ENCODE data around the gene SVOPL. TPM values are rescaled to one million over a fixed set of nuclear protein-coding genes. Genes with fewer than 3 reads are reported as not detected.

Gene SVOPL
- total RNA-seq, 1 donor from 2014 or later, result 0.09 TPM

DNA sequence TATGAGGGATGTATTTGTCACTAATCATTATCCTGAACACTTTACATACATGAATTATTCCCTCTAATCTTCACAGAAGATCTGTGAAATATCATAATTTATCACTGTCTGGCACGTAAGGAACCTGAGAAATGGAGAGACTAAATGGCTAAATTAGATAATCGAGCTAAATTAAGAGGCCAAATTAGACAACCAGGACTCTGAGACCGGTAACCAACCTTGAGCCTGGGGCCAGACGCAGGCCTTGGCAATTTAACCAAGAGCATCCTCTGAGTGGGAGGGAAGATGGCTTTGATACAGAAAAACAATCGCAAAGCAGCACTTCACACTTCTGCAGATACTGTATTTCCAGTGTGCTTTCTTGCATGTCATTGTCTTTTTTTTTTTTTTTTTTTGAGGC lies 21.4 kb downstream of the SVOPL start:
- no peaks in the 10 kb centered on the region for H4K20me1 ChIP-seq (ENCODE audit: low read depth)
- H3K9ac ChIP-seq, result no peak overlapping the region
- H2AFZ ChIP-seq (replicated peaks), result no peak overlapping the region
- H3F3A ChIP-seq (ENCODE audit: low read depth), result peaks cover 4% of the 10 kb centered on the region
- H3K4me2 ChIP-seq, result no peak overlapping the region
- H3K27me3 ChIP-seq, result no peaks in the 10 kb centered on the region
- H3K4me3 ChIP-seq, result no peak overlapping the region
- Mint-ChIP-seq H3K9me3 (no peaks in the 10 kb centered on the region), H3K27ac (no peak overlapping the region), H3K4me1 (no peaks in the 10 kb centered on the region), H3K36me3 (no peaks in the 10 kb centered on the region), H3K4me3 (no peak overlapping the region), H3K27me3 (ENCODE audit: insufficient read depth, low read depth) (no peaks in the 10 kb centered on the region)
- no peak overlapping the region for H3K27ac ChIP-seq
- no peak for DNase-seq (ENCODE audit: low spot score)
- no peaks in the 10 kb centered on the region for H3K79me2 ChIP-seq (ENCODE audit: low read depth)
- no peak for TF ChIP-seq EZH2phosphoT487 (IDR thresholded peaks at IDR 0.05)
- no peak for TF ChIP-seq EZH2 (IDR thresholded peaks at IDR 0.05)
- TF ChIP-seq, protein P1, sequence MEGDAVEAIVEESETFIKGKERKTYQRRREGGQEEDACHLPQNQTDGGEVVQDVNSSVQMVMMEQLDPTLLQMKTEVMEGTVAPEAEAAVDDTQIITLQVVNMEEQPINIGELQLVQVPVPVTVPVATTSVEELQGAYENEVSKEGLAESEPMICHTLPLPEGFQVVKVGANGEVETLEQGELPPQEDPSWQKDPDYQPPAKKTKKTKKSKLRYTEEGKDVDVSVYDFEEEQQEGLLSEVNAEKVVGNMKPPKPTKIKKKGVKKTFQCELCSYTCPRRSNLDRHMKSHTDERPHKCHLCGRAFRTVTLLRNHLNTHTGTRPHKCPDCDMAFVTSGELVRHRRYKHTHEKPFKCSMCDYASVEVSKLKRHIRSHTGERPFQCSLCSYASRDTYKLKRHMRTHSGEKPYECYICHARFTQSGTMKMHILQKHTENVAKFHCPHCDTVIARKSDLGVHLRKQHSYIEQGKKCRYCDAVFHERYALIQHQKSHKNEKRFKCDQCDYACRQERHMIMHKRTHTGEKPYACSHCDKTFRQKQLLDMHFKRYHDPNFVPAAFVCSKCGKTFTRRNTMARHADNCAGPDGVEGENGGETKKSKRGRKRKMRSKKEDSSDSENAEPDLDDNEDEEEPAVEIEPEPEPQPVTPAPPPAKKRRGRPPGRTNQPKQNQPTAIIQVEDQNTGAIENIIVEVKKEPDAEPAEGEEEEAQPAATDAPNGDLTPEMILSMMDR (IDR thresholded peaks at IDR 0.05), result no peak
- H3K9me3 ChIP-seq (ENCODE audit: low read depth), result no peaks in the 10 kb centered on the region
- H3K4me1 ChIP-seq, result peaks cover 5% of the 10 kb centered on the region
- no peaks in the 10 kb centered on the region for H3K36me3 ChIP-seq

GRCh38 chr7:138670594-138670993 lies 30.6 kb downstream of the SVOPL start:
- Histone ChIP-seq H3K4me1 (no peaks in the 10 kb centered on the region), H3F3A (ENCODE audit: low read depth) (peaks cover 3% of the 10 kb centered on the region), H3K9ac (no peak overlapping the region), H3K36me3 (no peaks in the 10 kb centered on the region), H3K9me3 (ENCODE audit: low read depth) (no peaks in the 10 kb centered on the region), H3K79me2 (ENCODE audit: low read depth) (no peaks in the 10 kb centered on the region), H3K27me3 (no peaks in the 10 kb centered on the region), H3K4me3 (no peak overlapping the region), H3K27ac (no peak overlapping the region), H2AFZ (replicated peaks) (no peak overlapping the region), H4K20me1 (ENCODE audit: low read depth) (no peaks in the 10 kb centered on the region), H3K4me2 (no peak overlapping the region)
- TF ChIP-seq EZH2phosphoT487 (IDR thresholded peaks at IDR 0.05) (no peak), EZH2 (IDR thresholded peaks at IDR 0.05) (no peak)
- TF ChIP-seq, protein P1 (IDR thresholded peaks at IDR 0.05), result no peak
- H3K27me3 Mint-ChIP-seq (ENCODE audit: insufficient read depth, low read depth), result no peaks in the 10 kb centered on the region
- no peaks in the 10 kb centered on the region for H3K36me3 Mint-ChIP-seq
- no peak overlapping the region for H3K27ac Mint-ChIP-seq
- H3K4me3 Mint-ChIP-seq, result no peak overlapping the region
- no peak for DNase-seq (ENCODE audit: low spot score)
- no peaks in the 10 kb centered on the region for H3K9me3 Mint-ChIP-seq
- H3K4me1 Mint-ChIP-seq, result peaks cover 2% of the 10 kb centered on the region

DNA sequence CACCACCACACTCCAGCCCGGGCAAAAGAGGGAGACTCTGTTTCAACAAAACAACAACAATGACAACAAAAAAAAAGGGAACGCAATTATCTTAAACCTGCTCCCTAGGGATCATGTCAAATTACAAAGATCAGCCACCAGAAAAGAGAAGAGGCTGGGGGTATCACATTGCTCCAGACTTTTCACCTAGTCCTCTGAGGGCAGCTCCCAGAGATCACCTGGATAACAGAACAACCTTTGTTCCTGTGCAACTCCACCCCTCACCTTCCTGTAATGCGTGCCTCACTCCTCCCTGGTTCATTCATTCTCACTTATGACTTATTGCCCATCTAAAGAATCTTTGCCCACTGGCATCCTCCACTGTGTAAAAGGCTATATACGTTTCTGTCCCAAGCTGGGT lies 31.8 kb downstream of the SVOPL start:
- Histone ChIP-seq H3K27me3 (no peaks in the 10 kb centered on the region), H3K4me2 (no peak overlapping the region), H3K4me1 (no peaks in the 10 kb centered on the region), H3K36me3 (no peaks in the 10 kb centered on the region), H3K27ac (no peak overlapping the region), H3K9ac (no peak overlapping the region), H3K79me2 (ENCODE audit: low read depth) (no peaks in the 10 kb centered on the region), H3K4me3 (no peak overlapping the region), H3K9me3 (ENCODE audit: low read depth) (no peaks in the 10 kb centered on the region), H4K20me1 (ENCODE audit: low read depth) (no peaks in the 10 kb centered on the region), H3F3A (ENCODE audit: low read depth) (peaks cover 5% of the 10 kb centered on the region), H2AFZ (replicated peaks) (no peak overlapping the region)
- TF ChIP-seq, protein P1 (IDR thresholded peaks at IDR 0.05), result no peak
- TF ChIP-seq EZH2 (IDR thresholded peaks at IDR 0.05) (no peak), EZH2phosphoT487 (IDR thresholded peaks at IDR 0.05) (no peak)
- Mint-ChIP-seq H3K4me3 (no peak overlapping the region), H3K9me3 (no peaks in the 10 kb centered on the region), H3K27ac (no peak overlapping the region), H3K4me1 (peaks cover 8% of the 10 kb centered on the region), H3K36me3 (no peaks in the 10 kb centered on the region), H3K27me3 (ENCODE audit: insufficient read depth, low read depth) (no peaks in the 10 kb centered on the region)
- no peak for DNase-seq (ENCODE audit: low spot score)

Data from neural progenitor cell (in vitro differentiated cells).